B cell (primary cell): ENCODE measurements around the gene GLB1L2. TPM values are rescaled to one million over a fixed set of nuclear protein-coding genes. Genes with fewer than 3 reads are reported as not detected.

Source experiments
- ATAC-seq: fragments of 200-7000 bp; cut with Tn5 transposase; one replicate; pipeline ENCODE4 v1.10.0; 2021; ENCODE audit warnings: low read depth, mild to moderate bottlenecking, moderate number of reproducible peaks, moderate library complexity
- CTCF ChIA-PET: fragments of 350-600 bp; sonication (Branson Sonifier 250); formaldehyde crosslinking; loops from one replicate; lab custom pipeline; 2021; ENCODE audit warnings: antibody characterized with exemption, inconsistent platforms; lab: Charles Lee
- POLR2A ChIA-PET: fragments of 350-600 bp; sonication (Branson Sonifier 250); formaldehyde crosslinking; loops from one replicate; lab custom pipeline; 2021; ENCODE audit warnings: antibody characterized with exemption; lab: Charles Lee
- DNase-seq: peaks from one replicate; pipeline ENCODE4 v3.0.0; 2013
- H2AFZ ChIP-seq: 2 replicates; pipeline ENCODE4 v1.6.1; 2012; ENCODE audit warnings: mild to moderate bottlenecking, low read depth, low read length; ENCODE audit not compliant: insufficient read depth, poor library complexity, severe bottlenecking
- H3K27ac ChIP-seq, 2 donors: 1 replicate in 1 of 2; 2 replicates in 1 of 2; pipeline ENCODE4 v1.5.1; 2012 to 2013; ENCODE audit warnings: low read length in 2 of 2, mild to moderate bottlenecking in 2 of 2, moderate library complexity in 1 of 2
- H3K27me3 ChIP-seq, 4 experiments: fragments of 200-600 bp in 1 of 4; sonication (generic) in 1 of 4; replicated peaks in 1 of 4; 1 replicate in 2 of 4; 2 replicates in 2 of 4; pipeline versions ENCODE4 v1.6.1 to v1.7.0; 2013 to 2016; ENCODE audit warnings: low read length in 3 of 4, mild to moderate bottlenecking in 2 of 4, mixed read lengths in 1 of 4, moderate library complexity in 1 of 4; ENCODE audit not compliant: insufficient read depth in 4 of 4, control insufficient read depth in 3 of 4; ENCODE audit errors: control extremely low read depth in 1 of 4
- H3K36me3 ChIP-seq, 2 experiments: replicated peaks in 1 of 2; 1 replicate in 1 of 2; 2 replicates in 1 of 2; pipeline versions ENCODE4 v1.6.1 to v1.7.1; 2013; ENCODE audit warnings: low read length in 1 of 2; ENCODE audit not compliant: insufficient read depth in 2 of 2, control insufficient read depth in 1 of 2; ENCODE audit errors: control extremely low read depth in 1 of 2, extremely low read depth in 1 of 2
- H3K4me1 ChIP-seq, 2 donors: fragments of 200-600 bp in 1 of 2; sonication (generic) in 1 of 2; 1 replicate in 1 of 2; 2 replicates in 1 of 2; pipeline versions ENCODE4 v1.5.1 to v1.6.1; 2013 to 2017; ENCODE audit warnings: low read length in 2 of 2; ENCODE audit not compliant: control insufficient read depth in 2 of 2, insufficient read depth in 2 of 2
- H3K4me2 ChIP-seq: replicated peaks from 2 replicates; pipeline ENCODE3; 2012; ENCODE audit warnings: mild to moderate bottlenecking, low read depth, low read length; ENCODE audit not compliant: poor library complexity, severe bottlenecking
- H3K4me3 ChIP-seq, 5 experiments: fragments of 200-600 bp in 1 of 5; sonication (generic) in 1 of 5; 1 replicate in 3 of 5; 2 replicates in 2 of 5; pipeline versions ENCODE4 v1.5.1 to v1.7.0; 2011 to 2016; ENCODE audit warnings: low read length in 4 of 5, mild to moderate bottlenecking in 4 of 5, low read depth in 2 of 5, control low read depth in 1 of 5, moderate library complexity in 1 of 5; ENCODE audit not compliant: insufficient read depth in 1 of 5; ENCODE audit errors: control extremely low read depth in 1 of 5, extremely low read depth in 1 of 5
- H3K79me2 ChIP-seq: fragments of 200-600 bp; sonication (generic); one replicate; pipeline ENCODE4 v1.6.0; 2016; ENCODE audit warnings: low read length; ENCODE audit not compliant: control insufficient read depth, insufficient read depth
- H3K9ac ChIP-seq: fragments of 200-600 bp; sonication (generic); 2 replicates; pipeline ENCODE4 v1.6.1; 2017; ENCODE audit warnings: mild to moderate bottlenecking, low read length, moderate library complexity
- H3K9me3 ChIP-seq, 3 donors: one replicate each; pipeline versions ENCODE4 v1.6.1 to v1.7.1; 2013; ENCODE audit warnings: low read length in 2 of 3; ENCODE audit not compliant: control insufficient read depth in 2 of 3, insufficient read depth in 1 of 3; ENCODE audit errors: control extremely low read depth in 1 of 3
- H4K20me1 ChIP-seq: 2 replicates; pipeline ENCODE4 v1.6.0; 2012; ENCODE audit warnings: mild to moderate bottlenecking, low read length; ENCODE audit not compliant: insufficient read depth, control insufficient read depth, poor library complexity, severe bottlenecking
- H3K27ac Mint-ChIP-seq: one replicate; pipeline ENCODE4 v1.8.0; 2021; ENCODE audit warnings: mixed read lengths
- H3K27me3 Mint-ChIP-seq: one replicate; pipeline ENCODE4 v1.8.0; 2021; ENCODE audit warnings: mixed read lengths
- H3K4me1 Mint-ChIP-seq: one replicate; pipeline ENCODE4 v1.8.0; 2021; ENCODE audit warnings: mixed read lengths
- H3K4me3 Mint-ChIP-seq: one replicate; pipeline ENCODE4 v1.8.0; 2021; ENCODE audit warnings: mixed read lengths
- H3K9me3 Mint-ChIP-seq: one replicate; pipeline ENCODE4 v1.8.0; 2022; ENCODE audit warnings: mixed read lengths; ENCODE audit not compliant: insufficient read depth
- CTCF ChIP-seq: fragments of 200-600 bp; IDR thresholded peaks from one replicate; pipeline ENCODE4 v1.8.0; 2022; ENCODE audit warnings: antibody characterized with exemption, mild to moderate bottlenecking
- EZH2 ChIP-seq: IDR thresholded peaks from 2 replicates; pipeline ENCODE4 v1.6.1; 2012; ENCODE audit warnings: borderline replicate concordance, low read depth, mild to moderate bottlenecking, moderate library complexity, low read length; ENCODE audit not compliant: insufficient read depth, poor library complexity, severe bottlenecking
- WGBS: methylation state at CpG from one replicate; pipeline ENCODE4 v1.1.5; 2013; ENCODE audit warnings: missing lambda C conversion rate; ENCODE audit not compliant: insufficient coverage; 5-methylcytosine and 5-hydroxymethylcytosine counted together
- intact Hi-C: fragments of 100-400 bp; cut with micrococcal nuclease; formaldehyde crosslinking; loops from one replicate; pipeline ENCODE4 v1.10.0; 2022
- polyA plus RNA-seq: library from polyadenylated mRNA; depleted of rRNA; stranded (reverse); fragments of >200 nt; gene quantifications from 2 replicates; pipeline ENCODE4 v1.2.3, GENCODE V29; 2012
- total RNA-seq, 2 donors: library from RNA; stranded (reverse); fragments of 120-200 nt in 1 of 2; gene quantifications; 1 replicate in 1 of 2; 2 replicates in 1 of 2; pipeline versions ENCODE4 v1.2.3 to v1.2.4, GENCODE V29; 2013 to 2022

The GLB1L2 gene
- total and polyA plus RNA-seq, 2 donors (not counting 1 experiment from before 2014, with no cell fraction given) = 0.31 to 0.44 TPM

GRCh38 chr11:134417871-134418840 lies 86.4 kb downstream of the GLB1L2 start:
- no peaks in the 10 kb centered on the region for H3K79me2 ChIP-seq
- Mint-ChIP-seq H3K4me3 (no peak overlapping the region), H3K27me3 (peaks cover 40% of the 10 kb centered on the region), H3K9me3 (no peaks in the 10 kb centered on the region), H3K27ac (no peak overlapping the region), H3K4me1 (peaks cover 18% of the 10 kb centered on the region)
- ChIA-PET CTCF (no interaction called here), POLR2A (no interaction called here)
- no peak overlapping the region for H2AFZ ChIP-seq
- H3K36me3 ChIP-seq = no peaks in the 10 kb centered on the region
- peaks cover 0 to 8% (median 0%) of the 10 kb centered on the region in 3 donors for H3K9me3 ChIP-seq
- H3K9ac ChIP-seq = no peak overlapping the region
- TF ChIP-seq EZH2 (no peak), CTCF (no peak)
- ATAC-seq (no peak), DNase-seq (no peak)
- no peak overlapping the region for H3K27ac ChIP-seq
- no peak overlapping the region for H3K4me3 ChIP-seq
- peaks cover 0 to 24% (median 4%) of the 10 kb centered on the region in 4 experiments for H3K27me3 ChIP-seq
- 69% methylated on average over 11 of the region's 14 CpGs for WGBS
- intact Hi-C loops = no loop called here
- H3K4me2 ChIP-seq = no peak overlapping the region
- no peaks in the 10 kb centered on the region for H4K20me1 ChIP-seq
- peaks cover 0 to 10% of the 10 kb centered on the region in 2 donors for H3K4me1 ChIP-seq

- H3K4me3 Mint-ChIP-seq = no peak overlapping the region
- intact Hi-C loops = no loop called here
- no peaks in the 10 kb centered on the region for H3K9me3 Mint-ChIP-seq
- H3K4me1 Mint-ChIP-seq = no peaks in the 10 kb centered on the region
- ChIA-PET CTCF (no interaction called here), POLR2A (no interaction called here)
- ATAC-seq (no peak), DNase-seq (no peak)
- Histone ChIP-seq H3K4me2 (no peak overlapping the region), H3K27ac (no peak overlapping the region), H3K4me1 (no peaks in the 10 kb centered on the region), H3K9me3 (no peaks in the 10 kb centered on the region), H3K36me3 (no peaks in the 10 kb centered on the region), H3K4me3 (no peak overlapping the region), H2AFZ (no peak overlapping the region), H3K27me3 (peaks cover 0 to 5% (median 0%) of the 10 kb centered on the region in 4 experiments), H4K20me1 (no peaks in the 10 kb centered on the region), H3K9ac (no peak overlapping the region), H3K79me2 (no peaks in the 10 kb centered on the region)
- no peak for TF ChIP-seq EZH2
- no peak for TF ChIP-seq CTCF
- WGBS = 91% methylated on average over 10 of the region's 10 CpGs
- H3K27ac Mint-ChIP-seq = no peak overlapping the region
- H3K27me3 Mint-ChIP-seq = peaks cover 22% of the 10 kb centered on the region
Observed at GRCh38 chr11:134423106-134423505, 91.3 kb downstream of the GLB1L2 start.
